H1 (cell line): ENCODE data around the gene SPTBN5. TPM values are rescaled to one million over a fixed set of nuclear protein-coding genes. Genes with fewer than 3 reads are reported as not detected.

ENCODE experiments used
- POU5F1 ChIP-seq: IDR thresholded peaks from 2 replicates; pipeline ENCODE4 v1.6.1; 2011; ENCODE audit warnings: low read depth, mild to moderate bottlenecking, low read length, moderate library complexity
- RAD21 ChIP-seq, 2 experiments: IDR thresholded peaks in 1 of 2; conservative IDR thresholded peaks in 1 of 2; 2 replicates each; pipeline ENCODE4 v1.6.1; 2011; ENCODE audit warnings: low read depth in 2 of 2, low read length in 2 of 2, improper control_type of control experiment in 1 of 2, inconsistent platforms in 1 of 2, mild to moderate bottlenecking in 1 of 2, moderate library complexity in 1 of 2
- SIX5 ChIP-seq: IDR thresholded peaks from 2 replicates; pipeline ENCODE4 v1.6.1; 2011; ENCODE audit warnings: mild to moderate bottlenecking, low read depth, low read length
- SP2 ChIP-seq: IDR thresholded peaks from 2 replicates; pipeline ENCODE4 v1.6.1; 2012; ENCODE audit warnings: mild to moderate bottlenecking, low read length, inconsistent platforms
- SUZ12 ChIP-seq: fragments of 200-600 bp; sonication (generic); IDR thresholded peaks from 2 replicates; pipeline ENCODE4 v1.6.1; 2012; ENCODE audit warnings: mild to moderate bottlenecking, inconsistent platforms, low read length, moderate library complexity, mixed read lengths
- TAF1 ChIP-seq: IDR thresholded peaks from 2 replicates; pipeline ENCODE4 v1.6.1; 2011; ENCODE audit warnings: mild to moderate bottlenecking, low read depth, low read length
- polyA plus RNA-seq, 7 experiments: library from polyadenylated mRNA; depleted of rRNA in 3 of 7; stranded (reverse) in 5 of 7; unstranded in 2 of 7; fragments of >200 nt in 5 of 7; fragments of 200-250 nt in 2 of 7; gene quantifications; 1 replicate in 5 of 7; 2 replicates in 1 of 7; 4 replicates in 1 of 7; pipeline versions ENCODE4 v1.2.1 to v1.2.3, GENCODE V29; 2011 to 2013; ENCODE audit warnings: missing spikeins in 2 of 7, mixed read lengths in 2 of 7
- total RNA-seq: library from RNA; stranded (reverse); fragmentation: NEBNext Ultra II Directional; extraction: Animal tissue kit (Norgen Biotek cat#: 25700); gene quantifications from 2 replicates; pipeline ENCODE4 v1.2.1, GENCODE V29; 2021
- TF ChIP-seq, protein P1 (sequence below): IDR thresholded peaks from 2 replicates; pipeline ENCODE4 v1.6.1; 2011; ENCODE audit warnings: low read length, improper control_type of control experiment

The SPTBN5 gene
- total and polyA plus RNA-seq, 2 of the 8 experiments (the other 6 are each of a cell fraction or from before 2014, with no cell fraction given) = 0.32 to 0.84 TPM

GRCh38 chr15:41817327-41817726, 76.5 kb downstream of the SPTBN5 start (continued):
- TF ChIP-seq, protein P1, sequence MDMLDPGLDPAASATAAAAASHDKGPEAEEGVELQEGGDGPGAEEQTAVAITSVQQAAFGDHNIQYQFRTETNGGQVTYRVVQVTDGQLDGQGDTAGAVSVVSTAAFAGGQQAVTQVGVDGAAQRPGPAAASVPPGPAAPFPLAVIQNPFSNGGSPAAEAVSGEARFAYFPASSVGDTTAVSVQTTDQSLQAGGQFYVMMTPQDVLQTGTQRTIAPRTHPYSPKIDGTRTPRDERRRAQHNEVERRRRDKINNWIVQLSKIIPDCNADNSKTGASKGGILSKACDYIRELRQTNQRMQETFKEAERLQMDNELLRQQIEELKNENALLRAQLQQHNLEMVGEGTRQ = no peak
- TF ChIP-seq TAF1 (no peak), SUZ12 (no peak), POU5F1 (no peak), RAD21 (IDR thresholded peaks at IDR 0.05 in 1 of 2, conservative IDR thresholded peaks at IDR 0.05 in 1 of 2; ENCODE audit: low read depth in 2 of 2, low read length in 2 of 2) (no peak), SP2 (no peak), SIX5 (no peak)
